Measurements from ENCODE around the gene FRMD4A. TPM values are rescaled to one million over a fixed set of nuclear protein-coding genes. Genes with fewer than 3 reads are reported as not detected.

Gene FRMD4A
- total RNA-seq, 2 donors from 2014 or later, result 55.9 to 81.0 TPM

- H3K27me3 ChIP-seq (replicated peaks; ENCODE audit: insufficient read depth), result no peaks in the 10 kb centered on the region
- ATAC-seq (ENCODE audit: insufficient number of reproducible peaks, low FRiP score, low read depth) (no peak), DNase-seq (ENCODE audit: low spot score) (no peak)
- TF ChIP-seq CTCF (IDR thresholded peaks at IDR 0.05), result no peak
- H3K27ac ChIP-seq, result no peak overlapping the region
- peaks cover 0 to 10% of the 10 kb centered on the region in 2 donors for H3K4me1 ChIP-seq (ENCODE audit: control insufficient read depth in 1 of 2, low read depth in 2 of 2)
- no peak overlapping the region for H3K4me3 ChIP-seq
- H3K9me3 ChIP-seq, result no peaks in the 10 kb centered on the region
- no peaks in the 10 kb centered on the region for H3K36me3 ChIP-seq
These were observed 264.6 kb downstream of the FRMD4A start for GRCh38 chr10:14066106-14066505.

- TF ChIP-seq CTCF (IDR thresholded peaks at IDR 0.05), result no peak
- ATAC-seq (ENCODE audit: insufficient number of reproducible peaks, low FRiP score, low read depth) (peak; percentile 51), DNase-seq (ENCODE audit: low spot score) (no peak)
- no peak overlapping the region for H3K4me3 ChIP-seq
- H3K4me1 ChIP-seq (ENCODE audit: control insufficient read depth in 1 of 2, low read depth in 2 of 2), result peaks cover 0 to 10% of the 10 kb centered on the region in 2 donors
- no peak overlapping the region for H3K27ac ChIP-seq
- no peaks in the 10 kb centered on the region for H3K27me3 ChIP-seq (replicated peaks; ENCODE audit: insufficient read depth)
- H3K9me3 ChIP-seq, result no peaks in the 10 kb centered on the region
- H3K36me3 ChIP-seq, result no peaks in the 10 kb centered on the region
These were observed 267.0 kb downstream of the FRMD4A start for GRCh38 chr10:14063531-14064285.

- Histone ChIP-seq H3K4me3 (no peak overlapping the region), H3K9me3 (no peaks in the 10 kb centered on the region), H3K36me3 (no peaks in the 10 kb centered on the region), H3K27ac (no peak overlapping the region), H3K4me1 (ENCODE audit: control insufficient read depth in 1 of 2, low read depth in 2 of 2) (peaks cover 0 to 10% of the 10 kb centered on the region in 2 donors), H3K27me3 (replicated peaks; ENCODE audit: insufficient read depth) (no peaks in the 10 kb centered on the region)
- DNase-seq (ENCODE audit: low spot score) (no peak), ATAC-seq (ENCODE audit: insufficient number of reproducible peaks, low FRiP score, low read depth) (no peak)
- no peak for TF ChIP-seq CTCF (IDR thresholded peaks at IDR 0.05)
These were observed 268.0 kb downstream of the FRMD4A start for GRCh38 chr10:14062528-14063260.

GRCh38 chr10:14060320-14061070, 270.2 kb downstream of the FRMD4A start:
- no peak for TF ChIP-seq CTCF (IDR thresholded peaks at IDR 0.05)
- Histone ChIP-seq H3K27ac (no peak overlapping the region), H3K36me3 (no peaks in the 10 kb centered on the region), H3K4me1 (ENCODE audit: control insufficient read depth in 1 of 2, low read depth in 2 of 2) (peaks cover 0 to 10% of the 10 kb centered on the region in 2 donors), H3K27me3 (replicated peaks; ENCODE audit: insufficient read depth) (no peaks in the 10 kb centered on the region), H3K4me3 (no peak overlapping the region), H3K9me3 (no peaks in the 10 kb centered on the region)
- ATAC-seq (ENCODE audit: insufficient number of reproducible peaks, low FRiP score, low read depth) (no peak), DNase-seq (ENCODE audit: low spot score) (no peak)
